ENCODE measurements around the gene TYRP1. TPM values are rescaled to one million over a fixed set of nuclear protein-coding genes. Genes with fewer than 3 reads are reported as not detected.

TYRP1 gene, protein sequence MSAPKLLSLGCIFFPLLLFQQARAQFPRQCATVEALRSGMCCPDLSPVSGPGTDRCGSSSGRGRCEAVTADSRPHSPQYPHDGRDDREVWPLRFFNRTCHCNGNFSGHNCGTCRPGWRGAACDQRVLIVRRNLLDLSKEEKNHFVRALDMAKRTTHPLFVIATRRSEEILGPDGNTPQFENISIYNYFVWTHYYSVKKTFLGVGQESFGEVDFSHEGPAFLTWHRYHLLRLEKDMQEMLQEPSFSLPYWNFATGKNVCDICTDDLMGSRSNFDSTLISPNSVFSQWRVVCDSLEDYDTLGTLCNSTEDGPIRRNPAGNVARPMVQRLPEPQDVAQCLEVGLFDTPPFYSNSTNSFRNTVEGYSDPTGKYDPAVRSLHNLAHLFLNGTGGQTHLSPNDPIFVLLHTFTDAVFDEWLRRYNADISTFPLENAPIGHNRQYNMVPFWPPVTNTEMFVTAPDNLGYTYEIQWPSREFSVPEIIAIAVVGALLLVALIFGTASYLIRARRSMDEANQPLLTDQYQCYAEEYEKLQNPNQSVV
- not detected in 2 replicates for total RNA-seq
- long read RNA-seq = 0 reads

DNA sequence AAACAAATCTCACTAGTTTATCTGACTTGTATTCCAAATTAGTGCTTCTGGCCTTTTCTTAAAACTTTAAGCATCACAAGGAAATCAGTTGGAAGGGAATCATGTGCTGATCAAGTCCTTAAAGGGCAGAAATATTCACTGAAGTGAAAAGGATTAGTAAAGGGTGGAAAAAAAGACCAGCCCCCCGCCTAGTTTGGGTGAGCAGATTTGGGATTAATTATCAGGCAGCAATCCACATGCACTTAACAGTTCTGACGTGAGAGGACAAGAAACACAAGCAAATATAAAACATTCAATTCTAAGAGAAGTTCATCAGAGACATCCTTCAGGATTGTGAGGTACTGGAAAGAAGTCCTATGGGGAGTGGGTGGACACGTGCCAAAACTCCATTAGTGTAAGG is at the start of gene TYRP1:
Gene TYRP1, plus strand, starts transcription at position 245 of the 400 bp plus-strand sequence. CDS start 612 bp downstream, outside the sequence.
- H3K36me3 Mint-ChIP-seq (ENCODE audit: low read depth) = no peaks in the 10 kb centered on the region
- H3K4me3 Mint-ChIP-seq = no peak within 1 kb of the TSS
- TF ChIP-seq, protein P1, sequence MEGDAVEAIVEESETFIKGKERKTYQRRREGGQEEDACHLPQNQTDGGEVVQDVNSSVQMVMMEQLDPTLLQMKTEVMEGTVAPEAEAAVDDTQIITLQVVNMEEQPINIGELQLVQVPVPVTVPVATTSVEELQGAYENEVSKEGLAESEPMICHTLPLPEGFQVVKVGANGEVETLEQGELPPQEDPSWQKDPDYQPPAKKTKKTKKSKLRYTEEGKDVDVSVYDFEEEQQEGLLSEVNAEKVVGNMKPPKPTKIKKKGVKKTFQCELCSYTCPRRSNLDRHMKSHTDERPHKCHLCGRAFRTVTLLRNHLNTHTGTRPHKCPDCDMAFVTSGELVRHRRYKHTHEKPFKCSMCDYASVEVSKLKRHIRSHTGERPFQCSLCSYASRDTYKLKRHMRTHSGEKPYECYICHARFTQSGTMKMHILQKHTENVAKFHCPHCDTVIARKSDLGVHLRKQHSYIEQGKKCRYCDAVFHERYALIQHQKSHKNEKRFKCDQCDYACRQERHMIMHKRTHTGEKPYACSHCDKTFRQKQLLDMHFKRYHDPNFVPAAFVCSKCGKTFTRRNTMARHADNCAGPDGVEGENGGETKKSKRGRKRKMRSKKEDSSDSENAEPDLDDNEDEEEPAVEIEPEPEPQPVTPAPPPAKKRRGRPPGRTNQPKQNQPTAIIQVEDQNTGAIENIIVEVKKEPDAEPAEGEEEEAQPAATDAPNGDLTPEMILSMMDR (conservative IDR thresholded peaks at IDR 0.05) = no peak
- no peaks in the 10 kb centered on the region for H3K4me1 Mint-ChIP-seq
- H3K9me3 Mint-ChIP-seq = no peaks in the 10 kb centered on the region
- H3K27me3 Mint-ChIP-seq (ENCODE audit: low read depth) = no peaks in the 10 kb centered on the region
- H3K27ac Mint-ChIP-seq (ENCODE audit: unreplicated experiment) = no peak within 1 kb of the TSS
- no peak for DNase-seq (ENCODE audit: low read depth, low spot score)

GRCh38 chr9:12643686-12644085 is 49.5 kb upstream of the TYRP1 start:
- H3K4me3 Mint-ChIP-seq = no peak overlapping the region
- no peak overlapping the region for H3K27ac Mint-ChIP-seq (ENCODE audit: unreplicated experiment)
- peaks cover 3% of the 10 kb centered on the region for H3K27me3 Mint-ChIP-seq (ENCODE audit: low read depth)
- DNase-seq (ENCODE audit: low read depth, low spot score) = no peak
- H3K36me3 Mint-ChIP-seq (ENCODE audit: low read depth) = no peaks in the 10 kb centered on the region
- no peaks in the 10 kb centered on the region for H3K4me1 Mint-ChIP-seq
- H3K9me3 Mint-ChIP-seq = no peaks in the 10 kb centered on the region
- TF ChIP-seq, protein P1 (conservative IDR thresholded peaks at IDR 0.05) = no peak

DNA sequence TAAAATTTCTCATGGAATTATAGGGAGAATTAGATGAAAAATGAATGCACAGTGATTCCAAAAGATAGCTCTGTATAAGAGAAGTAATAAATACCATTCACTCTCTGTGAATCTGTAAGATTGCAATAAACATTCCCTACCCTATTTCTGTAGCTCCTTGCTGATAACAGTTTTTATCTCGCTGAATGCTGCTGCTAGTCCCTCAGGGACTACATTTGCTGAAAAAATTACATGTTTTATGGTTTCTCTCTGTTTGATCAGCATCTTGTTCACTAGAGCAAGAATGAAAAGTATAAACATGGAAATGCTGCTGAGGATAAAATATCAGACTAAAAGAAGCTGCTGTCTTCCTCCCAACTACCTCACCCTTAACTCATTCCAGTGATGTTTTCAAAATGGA is 44.3 kb upstream of the TYRP1 start:
- Mint-ChIP-seq H3K27me3 (ENCODE audit: low read depth) (no peaks in the 10 kb centered on the region), H3K9me3 (no peaks in the 10 kb centered on the region), H3K36me3 (ENCODE audit: low read depth) (no peaks in the 10 kb centered on the region), H3K27ac (ENCODE audit: unreplicated experiment) (no peak overlapping the region), H3K4me1 (no peaks in the 10 kb centered on the region), H3K4me3 (no peak overlapping the region)
- TF ChIP-seq, protein P1 (conservative IDR thresholded peaks at IDR 0.05) = no peak
- DNase-seq (ENCODE audit: low read depth, low spot score) = no peak

- Mint-ChIP-seq H3K27ac (ENCODE audit: unreplicated experiment) (no peak overlapping the region), H3K36me3 (ENCODE audit: low read depth) (no peaks in the 10 kb centered on the region), H3K4me1 (no peaks in the 10 kb centered on the region), H3K4me3 (no peak overlapping the region), H3K27me3 (ENCODE audit: low read depth) (no peaks in the 10 kb centered on the region), H3K9me3 (no peaks in the 10 kb centered on the region)
- TF ChIP-seq, protein P1 (conservative IDR thresholded peaks at IDR 0.05) = no peak
- no peak for DNase-seq (ENCODE audit: low read depth, low spot score)
These were observed 42.1 kb upstream of the TYRP1 start for GRCh38 chr9:12651125-12651524.

DNA sequence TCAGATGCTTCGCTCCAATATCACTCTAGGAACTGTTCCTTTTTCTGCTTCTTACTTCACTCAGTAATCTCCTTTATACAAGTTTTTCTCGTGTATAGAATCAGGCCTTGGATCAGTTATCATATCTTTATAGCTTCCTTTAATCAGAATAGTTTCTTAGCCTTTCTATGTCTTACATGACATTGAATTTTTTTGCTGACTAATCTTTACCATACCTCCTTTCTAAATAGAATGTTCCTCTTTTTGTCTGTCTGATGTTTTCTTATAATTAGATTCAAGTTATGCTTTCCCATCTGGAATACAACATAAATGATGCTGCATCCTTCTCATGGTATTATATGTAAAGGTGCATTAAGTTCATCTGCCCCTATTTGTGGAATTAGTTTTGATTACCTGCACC is 40.2 kb upstream of the TYRP1 start:
- TF ChIP-seq, protein P1 (conservative IDR thresholded peaks at IDR 0.05) = no peak
- H3K9me3 Mint-ChIP-seq = no peaks in the 10 kb centered on the region

More for the DNA sequence above, 40.2 kb upstream of the TYRP1 start:
- no peaks in the 10 kb centered on the region for H3K4me1 Mint-ChIP-seq
- H3K4me3 Mint-ChIP-seq = no peak overlapping the region
- H3K36me3 Mint-ChIP-seq (ENCODE audit: low read depth) = no peaks in the 10 kb centered on the region
- no peaks in the 10 kb centered on the region for H3K27me3 Mint-ChIP-seq (ENCODE audit: low read depth)
- no peak overlapping the region for H3K27ac Mint-ChIP-seq (ENCODE audit: unreplicated experiment)
- no peak for DNase-seq (ENCODE audit: low read depth, low spot score)

All from neural crest cell (in vitro differentiated cells).